Mucosa of descending colon (tissue), 3 donors: ENCODE results near the gene RNU6-9. TPM values are rescaled to one million over a fixed set of nuclear protein-coding genes. Genes with fewer than 3 reads are reported as not detected.
"Not testable (repeated sequence)": the region's sequence is repeated elsewhere in the genome, so short reads cannot be mapped to it uniquely, and the experiment has no call there.

Source experiments
- ATAC-seq: fragments of 200-7000 bp; cut with Tn5 transposase; one replicate; pipeline ENCODE4 v1.9.1; 2020; ENCODE audit warnings: mild to moderate bottlenecking, moderate library complexity
- DNase-seq, 3 donors: peaks; one replicate each; pipeline ENCODE4 v3.0.0-alpha.2; 2020
- H3K36me3 ChIP-seq: fragments of 200-600 bp; one replicate; pipeline ENCODE4 v1.8.0; 2021; ENCODE audit warnings: low read depth, mild to moderate bottlenecking
- H3K4me1 ChIP-seq: fragments of 200-600 bp; one replicate; pipeline ENCODE4 v1.8.0; 2021; ENCODE audit warnings: low read depth, mild to moderate bottlenecking
- H3K4me3 ChIP-seq: fragments of 200-600 bp; one replicate; pipeline ENCODE4 v1.8.0; 2021; ENCODE audit warnings: mild to moderate bottlenecking
- H3K9me3 ChIP-seq: fragments of 200-600 bp; one replicate; pipeline ENCODE4 v1.8.0; 2021; ENCODE audit warnings: mild to moderate bottlenecking
- CTCF ChIP-seq: fragments of 200-600 bp; IDR thresholded peaks from one replicate; pipeline ENCODE4 v1.8.0; 2022; ENCODE audit warnings: antibody characterized with exemption, mild to moderate bottlenecking
- intact Hi-C, 2 donors: fragments of 100-400 bp; cut with DNase I in 1 of 2; cut with micrococcal nuclease in 1 of 2; formaldehyde crosslinking; loops; one replicate each; pipeline versions ENCODE4 v1.11.0 to v1.11.1; 2022; cut with DNase I, micrococcal nuclease
- total RNA-seq, 3 donors: library from RNA; stranded (reverse); fragmentation: NEBNext Ultra II Directional in 2 of 3; extraction: Animal tissue kit (Norgen Biotek cat#: 25700) in 2 of 3; gene quantifications; one replicate each; pipeline versions ENCODE4 v1.2.1 to v1.2.4, GENCODE V29; 2021 to 2023
- donor health status: DM: no; HTN: no; CAD: no; lungs with moderate emphysema.
- donor health status: DM: no; HTN: no; CAD: no.
- donor health status: DM: no; HTN: yes; CAD: no.

The RNU6-9 gene
- total RNA-seq, 3 donors from 2014 or later = not detected

DNA sequence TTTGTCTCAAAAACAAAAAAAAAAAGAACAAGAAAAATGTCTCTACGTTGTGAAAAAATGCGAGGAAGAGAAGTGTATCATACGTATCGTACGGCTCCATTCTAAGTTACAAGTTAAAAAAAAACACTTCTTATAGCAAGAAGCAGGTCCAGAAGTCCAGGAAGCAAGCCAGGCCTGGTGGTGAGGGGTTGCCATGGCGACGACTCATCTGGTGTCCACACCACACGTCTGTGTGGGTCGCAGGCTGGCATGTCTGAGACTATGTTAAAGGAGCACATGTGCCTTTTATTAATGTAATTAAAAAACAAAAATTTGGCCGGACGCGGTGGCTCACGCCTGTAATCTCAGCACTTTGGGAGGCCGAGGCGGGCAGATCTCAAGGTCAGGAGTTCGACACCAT lies 6.2 kb upstream of the RNU6-9 start:
- no peak overlapping the region for H3K4me3 ChIP-seq
- H3K9me3 ChIP-seq = no peaks in the 10 kb centered on the region
- no peak for DNase-seq
- intact Hi-C loops = no loop called here
- peaks cover 8% of the 10 kb centered on the region for H3K36me3 ChIP-seq
- TF ChIP-seq CTCF = no peak
- H3K4me1 ChIP-seq = peaks cover 5% of the 10 kb centered on the region
- no peak for ATAC-seq

GRCh38 chr19:887599-887998 lies 5.7 kb upstream of the RNU6-9 start:
- no peak for DNase-seq
- Histone ChIP-seq H3K9me3 (no peaks in the 10 kb centered on the region), H3K36me3 (peaks cover 8% of the 10 kb centered on the region), H3K4me3 (no peak overlapping the region), H3K4me1 (peaks cover 5% of the 10 kb centered on the region)
- intact Hi-C loops = no loop called here
- TF ChIP-seq CTCF = no peak
- no peak for ATAC-seq

GRCh38 chr19:888581-889385 lies 4.5 kb upstream of the RNU6-9 start:
- DNase-seq (no peak), ATAC-seq (no peak)
- Histone ChIP-seq H3K36me3 (peaks cover 8% of the 10 kb centered on the region), H3K4me1 (peaks cover 7% of the 10 kb centered on the region), H3K4me3 (no peak overlapping the region), H3K9me3 (no peaks in the 10 kb centered on the region)
- no peak for TF ChIP-seq CTCF
- intact Hi-C loops = no loop called here

GRCh38 chr19:889662-890295 lies 3.5 kb upstream of the RNU6-9 start:
- ATAC-seq (no peak), DNase-seq (no peak)
- no peak overlapping the region for H3K4me3 ChIP-seq
- no peaks in the 10 kb centered on the region for H3K9me3 ChIP-seq
- H3K36me3 ChIP-seq = peaks cover 5% of the 10 kb centered on the region
- peaks cover 7% of the 10 kb centered on the region for H3K4me1 ChIP-seq
- no peak for TF ChIP-seq CTCF
- intact Hi-C loops = no loop called here

GRCh38 chr19:890831-891230 lies 2.5 kb upstream of the RNU6-9 start:
- peaks cover 7% of the 10 kb centered on the region for H3K4me1 ChIP-seq
- ATAC-seq (no peak), DNase-seq (peak in 1 of 3 donors; percentile 60)
- H3K9me3 ChIP-seq = no peaks in the 10 kb centered on the region
- peaks cover 4% of the 10 kb centered on the region for H3K36me3 ChIP-seq
- intact Hi-C loops = no loop called here
- no peak overlapping the region for H3K4me3 ChIP-seq
- no peak for TF ChIP-seq CTCF

- ATAC-seq (peak; percentile 46), DNase-seq (peak; percentile 79 to 89 (median 88))
- H3K4me1 ChIP-seq, H3K9me3 ChIP-seq, intact Hi-C loops, H3K36me3 ChIP-seq, H3K4me3 ChIP-seq: not testable (repeated sequence)
Measured at GRCh38 chr19:891421-892200, 1.7 kb upstream of the RNU6-9 start.
